HG03520 (cell line): ENCODE measurements around the gene GPC5.

Experiments
- ATAC-seq: cut with Tn5 transposase; IDR thresholded peaks from one replicate; pipeline ENCODE4 v1.9.1; 2021; ENCODE audit warnings: mild to moderate bottlenecking, moderate library complexity; ENCODE audit not compliant: unreplicated experiment

The GPC5 gene

DNA sequence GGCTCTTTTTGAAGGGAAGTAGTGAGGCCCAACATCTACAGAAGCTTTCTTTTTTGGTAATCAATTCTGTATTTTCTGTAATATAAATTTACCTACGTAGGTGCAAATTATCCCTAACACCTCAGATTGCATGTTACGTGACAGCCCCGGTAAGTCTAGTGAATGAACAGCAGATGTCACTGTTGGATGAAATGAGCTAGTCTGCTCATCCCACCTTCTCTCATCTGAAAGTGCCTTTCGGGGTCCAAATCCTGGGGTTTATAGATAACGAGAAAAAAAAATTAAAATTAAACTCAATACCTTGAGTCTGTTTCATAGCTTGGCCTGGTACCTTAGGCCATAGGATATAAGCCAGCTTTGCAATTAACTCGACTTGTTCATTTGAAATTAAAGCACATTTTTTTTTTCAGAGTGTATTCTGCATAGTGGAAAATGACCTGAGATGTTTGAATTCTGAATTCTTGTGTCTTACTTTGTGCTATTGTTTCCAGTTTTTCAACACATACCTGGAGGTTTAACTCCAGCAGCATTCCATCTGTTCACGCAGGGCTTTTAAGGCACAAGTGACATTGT lies 548.2 kb downstream of the GPC5 start:
- no peak for ATAC-seq

DNA sequence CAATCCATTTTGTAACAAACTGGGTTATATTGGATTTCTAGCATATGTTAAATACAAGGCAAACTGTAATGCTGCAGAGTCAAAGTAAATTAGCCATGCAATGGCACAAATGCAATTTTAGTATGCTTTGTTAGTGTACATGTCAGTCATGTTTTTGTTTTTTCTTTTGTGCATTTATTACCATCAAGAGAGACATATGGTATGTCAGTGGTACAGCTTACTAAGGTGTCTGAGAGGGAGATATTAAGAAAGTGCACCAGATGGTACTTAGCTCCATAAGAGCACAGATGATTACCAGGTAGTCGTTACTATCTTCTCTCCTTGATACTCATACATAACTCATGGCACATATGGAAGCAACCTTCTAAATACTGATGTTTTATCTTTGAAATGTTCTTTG lies 550.3 kb downstream of the GPC5 start:
- no peak for ATAC-seq

DNA sequence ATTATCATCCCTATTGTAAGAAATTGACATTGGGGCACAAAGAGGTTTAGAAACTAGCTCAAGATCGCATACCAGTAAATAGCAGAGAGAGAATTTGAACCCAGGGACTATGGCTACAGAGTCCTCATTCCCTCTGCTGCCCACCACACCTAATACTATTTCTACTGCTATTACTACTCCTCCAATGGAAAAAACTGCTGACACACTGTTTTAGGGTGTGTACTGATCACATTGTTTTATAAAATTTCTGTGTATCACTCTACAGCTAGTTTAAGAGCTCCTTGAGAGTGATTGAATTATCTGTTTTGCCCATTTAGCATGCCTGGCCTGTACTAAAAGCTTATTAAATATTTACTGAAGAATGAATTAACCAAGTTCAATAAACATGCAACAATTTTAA lies 552.4 kb downstream of the GPC5 start:
- no peak for ATAC-seq

DNA sequence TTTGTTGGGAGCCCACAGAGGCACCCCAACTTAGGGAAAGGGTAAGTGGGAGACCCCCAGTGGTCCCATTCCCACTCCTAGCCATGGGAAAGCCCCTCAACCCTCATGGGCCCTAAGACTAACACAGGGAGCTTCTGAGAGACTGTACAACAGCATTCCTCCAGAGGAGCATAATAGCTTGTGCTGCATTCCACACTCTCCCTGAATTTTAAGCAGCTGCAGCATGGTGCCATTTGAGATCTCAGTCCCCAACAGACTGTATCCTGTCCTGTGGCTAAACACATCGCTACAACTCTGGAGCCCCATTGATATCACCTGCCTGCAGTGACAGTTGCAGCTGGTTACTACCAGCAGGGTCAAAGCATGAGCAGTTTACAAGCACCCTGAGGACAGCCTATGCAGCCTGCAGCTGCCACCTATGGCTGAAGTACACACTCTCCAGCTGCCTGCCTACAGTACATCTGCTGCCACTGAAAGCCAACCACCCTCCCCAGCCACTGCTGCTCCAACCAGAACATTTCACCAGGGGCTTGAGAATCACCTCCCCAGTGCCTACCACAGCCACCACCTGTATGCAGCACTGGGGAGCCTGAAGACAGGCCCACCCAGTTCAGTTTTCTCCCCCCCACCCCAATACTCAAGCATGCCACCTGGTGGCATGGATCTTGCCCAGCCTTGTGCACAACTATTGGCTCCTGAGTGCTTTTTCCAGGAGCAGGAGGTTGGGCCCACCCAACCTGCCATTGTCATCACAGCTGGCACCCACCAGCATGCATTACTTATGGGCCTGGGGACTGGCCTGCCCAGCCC lies 557.3 kb downstream of the GPC5 start:
- ATAC-seq: no peak

DNA sequence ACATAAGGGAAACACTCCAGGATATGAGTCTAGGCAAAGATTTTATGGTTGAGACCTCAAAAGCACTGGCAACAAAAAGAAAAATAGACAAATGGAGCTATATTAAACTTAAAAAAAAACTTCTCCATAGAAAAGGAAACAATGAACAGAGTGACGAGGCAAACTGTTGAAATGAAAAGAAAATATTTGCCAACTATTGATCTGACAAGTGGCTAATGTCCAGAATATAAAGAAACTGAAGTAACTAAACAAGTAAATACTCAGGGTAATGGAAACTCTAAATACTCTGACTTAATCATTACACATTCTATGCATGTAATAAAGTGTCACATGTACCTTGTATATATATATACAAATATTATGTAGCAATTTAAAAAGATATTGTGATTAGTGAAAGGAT lies 562.5 kb downstream of the GPC5 start:
- ATAC-seq: no peak

DNA sequence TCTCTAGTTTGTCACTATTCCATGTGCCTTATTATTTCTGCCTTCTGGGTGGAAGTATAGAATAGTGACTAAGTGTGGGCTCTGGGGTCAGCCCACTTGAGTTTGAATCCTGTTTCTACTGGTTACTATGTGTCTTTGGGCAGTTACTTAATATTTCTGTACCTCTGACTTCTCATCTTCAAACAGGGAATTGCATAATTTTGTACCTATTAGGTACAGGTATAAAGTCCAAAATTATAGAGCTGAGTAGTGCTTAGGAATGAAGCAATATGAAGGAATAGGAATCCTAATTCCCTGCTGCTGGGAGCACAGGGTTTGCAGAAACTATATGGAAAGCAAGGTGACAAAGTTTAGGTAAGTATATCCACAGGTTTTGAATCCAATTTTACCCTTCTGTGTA lies 564.5 kb downstream of the GPC5 start:
- ATAC-seq: no peak

DNA sequence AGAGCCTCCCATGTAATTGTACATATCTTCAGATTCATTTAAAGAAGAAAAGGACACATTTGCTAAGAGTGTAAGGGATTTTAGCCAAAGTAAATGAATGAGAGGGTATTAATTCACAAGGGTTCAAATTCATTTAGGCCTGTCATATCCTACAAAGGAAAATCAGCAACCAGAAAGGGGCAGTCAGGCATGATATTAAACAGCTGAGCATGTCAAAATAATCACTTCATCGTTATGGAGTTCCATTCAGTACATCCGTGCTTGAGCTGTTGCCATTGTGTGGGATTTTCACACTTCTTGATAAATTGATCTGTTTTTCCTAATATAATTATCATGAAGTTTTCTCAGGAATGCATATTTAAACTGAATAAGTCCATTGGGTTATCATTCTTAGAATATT lies 567.1 kb downstream of the GPC5 start:
- ATAC-seq: no peak

DNA sequence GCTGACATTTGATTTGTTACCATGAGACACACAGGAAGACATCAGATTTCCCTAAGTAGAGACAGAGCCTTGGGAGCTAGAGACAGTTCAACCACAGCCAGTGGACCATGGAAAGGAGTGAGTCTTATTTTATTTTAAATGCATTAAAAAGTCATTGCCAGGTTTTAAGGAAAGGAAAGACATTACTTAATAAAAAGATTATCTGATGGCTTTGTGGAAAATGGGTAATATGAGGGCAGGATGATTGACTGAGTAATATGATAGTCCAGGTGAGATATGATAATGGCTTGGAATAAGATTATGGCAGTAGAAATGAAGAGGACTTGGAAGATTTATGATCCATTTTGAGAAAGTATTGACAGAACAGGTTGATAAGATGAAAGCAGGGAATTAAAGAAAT lies 580.1 kb downstream of the GPC5 start:
- ATAC-seq: no peak

DNA sequence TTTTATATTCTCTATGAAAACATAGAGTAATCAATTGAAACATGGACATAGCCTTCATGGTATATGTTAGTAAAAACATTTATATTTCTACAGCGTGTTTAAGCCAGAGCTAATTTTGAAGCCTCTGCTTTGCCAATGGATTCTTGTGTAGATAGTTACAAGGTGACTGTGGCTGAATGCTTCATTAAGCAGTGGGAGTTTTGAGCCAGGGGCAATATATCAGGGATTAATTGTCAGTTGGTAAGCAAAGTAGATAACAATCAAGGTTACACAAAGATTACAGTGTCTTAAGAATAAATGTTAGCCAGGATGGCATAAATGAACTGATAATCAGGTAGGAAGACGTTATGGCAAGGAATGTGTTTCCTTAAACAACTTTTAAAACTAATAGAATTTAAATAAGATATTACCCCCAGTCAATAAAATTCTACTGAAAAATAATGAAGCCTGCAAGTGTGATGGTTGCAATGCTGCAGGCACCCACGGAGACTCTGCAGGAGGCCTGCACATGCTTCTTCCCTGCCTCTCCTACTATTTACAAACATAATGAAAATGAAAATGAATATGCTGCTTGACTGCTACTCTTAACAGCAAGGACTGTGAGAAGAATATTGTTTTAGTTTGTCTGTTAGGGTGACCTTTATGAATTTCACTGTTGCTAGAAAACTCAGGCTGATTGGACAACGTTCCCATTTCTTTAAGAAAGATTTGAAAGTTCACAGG lies 588.5 kb downstream of the GPC5 start:
- no peak for ATAC-seq

DNA sequence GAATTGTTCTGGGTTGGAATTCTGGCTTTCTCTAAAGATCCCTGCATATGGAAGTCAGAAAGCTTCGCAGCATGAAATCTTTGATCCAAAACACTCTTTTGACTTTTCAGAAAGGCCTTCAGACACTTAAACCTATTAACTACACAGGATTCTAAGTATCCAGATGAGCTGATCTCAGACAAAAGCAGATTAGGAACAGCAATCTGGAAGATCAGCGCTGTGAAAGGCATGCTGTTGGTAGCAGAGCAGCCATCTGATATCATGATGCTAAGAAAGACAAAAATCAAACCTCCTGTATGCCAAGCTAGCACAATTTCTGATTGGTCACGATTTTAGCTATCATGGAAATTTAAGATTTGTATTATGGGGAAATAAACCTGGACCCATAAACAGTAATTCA lies 589.9 kb downstream of the GPC5 start:
- ATAC-seq: no peak

DNA sequence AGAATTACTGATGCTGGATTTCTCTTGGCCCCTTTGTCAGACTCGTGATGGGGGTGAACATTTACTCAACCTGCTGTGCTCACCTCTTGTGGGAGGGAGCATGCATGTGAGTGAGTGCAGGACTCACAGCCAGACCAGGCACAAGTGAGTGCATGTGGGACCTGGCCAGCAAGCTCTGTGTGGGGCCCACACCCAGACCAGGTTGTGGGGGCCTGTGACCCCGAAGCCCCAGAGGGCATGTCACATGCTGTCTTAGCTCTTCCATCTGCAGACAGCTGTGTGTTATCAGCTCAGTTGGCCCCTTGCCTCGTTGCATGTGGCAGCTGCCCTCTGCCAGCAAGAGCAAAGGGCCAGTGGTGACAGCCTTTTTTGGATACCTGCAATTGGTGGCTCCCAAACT lies 614.4 kb downstream of the GPC5 start:
- ATAC-seq: no peak

DNA sequence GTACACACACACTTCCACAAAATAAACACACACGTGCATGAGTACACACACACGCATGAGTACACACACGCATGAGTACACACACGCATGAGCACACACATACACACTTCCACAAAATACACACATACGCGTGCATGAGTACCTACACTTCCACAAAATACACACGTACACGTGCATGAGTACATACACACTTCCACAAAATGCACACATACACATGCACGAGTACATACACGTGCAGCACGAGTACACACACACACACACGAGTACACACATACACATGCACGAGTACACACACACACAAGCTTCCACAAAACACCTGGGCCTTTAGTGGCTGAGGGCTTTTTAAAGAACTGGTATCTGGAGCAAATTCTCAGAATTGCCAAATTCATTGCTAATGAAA lies 619.3 kb downstream of the GPC5 start:
- ATAC-seq: no peak

DNA sequence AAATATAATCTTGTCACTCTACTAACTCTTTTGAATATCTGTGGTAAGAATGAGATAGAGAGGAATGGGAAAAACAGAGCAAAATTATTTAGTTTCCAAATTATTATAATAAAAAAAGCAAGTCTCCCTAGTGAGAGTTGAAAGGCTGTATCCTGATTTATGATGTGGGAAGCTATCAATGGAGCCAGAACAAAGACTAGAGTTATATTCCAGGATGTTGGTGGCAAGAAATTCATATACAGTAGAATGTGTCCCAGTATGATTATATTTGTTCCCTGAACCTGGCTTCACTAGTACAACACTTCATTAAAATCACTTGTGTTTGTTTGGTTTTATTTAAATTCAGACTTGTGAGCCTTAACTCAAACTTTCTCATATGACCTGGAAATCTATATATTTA lies 630.3 kb downstream of the GPC5 start:
- no peak for ATAC-seq

DNA sequence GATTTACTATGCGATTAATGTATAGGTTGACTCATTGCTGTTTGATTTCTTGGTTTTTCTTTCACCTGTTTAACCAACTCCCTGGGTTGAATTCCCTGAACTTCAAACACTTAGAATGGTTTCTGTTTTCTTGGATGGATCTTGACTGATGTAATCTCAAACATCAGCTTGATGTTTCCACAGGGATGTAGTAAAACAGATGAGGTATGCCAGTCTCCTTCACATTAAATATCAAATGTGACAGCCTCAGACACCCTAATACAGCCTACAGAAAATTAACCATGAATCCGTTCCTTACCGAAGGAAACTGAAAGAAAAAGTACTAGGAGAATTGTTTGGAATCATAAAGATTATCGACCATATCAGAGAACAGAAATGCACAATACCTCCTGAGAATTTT lies 631.2 kb downstream of the GPC5 start:
- no peak for ATAC-seq

DNA sequence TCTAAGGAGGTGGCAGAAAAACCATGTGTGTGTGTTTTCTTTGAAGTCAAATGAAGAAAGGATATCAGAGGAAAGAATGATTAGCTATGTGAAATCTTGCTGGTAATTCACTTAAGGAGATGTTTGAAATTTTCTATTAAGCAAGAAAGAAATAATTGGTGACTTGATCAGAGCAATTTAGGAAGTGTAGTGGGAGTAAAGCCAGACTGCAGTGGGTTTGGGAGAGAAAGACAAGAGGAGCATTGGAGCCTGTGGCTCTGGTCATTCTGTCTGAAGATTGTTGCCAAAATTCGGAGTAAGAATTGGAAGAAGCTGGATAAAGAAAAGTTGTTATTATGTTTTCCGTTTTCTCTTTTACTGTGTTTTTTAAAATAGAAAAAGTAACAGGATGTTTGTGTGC lies 640.5 kb downstream of the GPC5 start:
- ATAC-seq: no peak

DNA sequence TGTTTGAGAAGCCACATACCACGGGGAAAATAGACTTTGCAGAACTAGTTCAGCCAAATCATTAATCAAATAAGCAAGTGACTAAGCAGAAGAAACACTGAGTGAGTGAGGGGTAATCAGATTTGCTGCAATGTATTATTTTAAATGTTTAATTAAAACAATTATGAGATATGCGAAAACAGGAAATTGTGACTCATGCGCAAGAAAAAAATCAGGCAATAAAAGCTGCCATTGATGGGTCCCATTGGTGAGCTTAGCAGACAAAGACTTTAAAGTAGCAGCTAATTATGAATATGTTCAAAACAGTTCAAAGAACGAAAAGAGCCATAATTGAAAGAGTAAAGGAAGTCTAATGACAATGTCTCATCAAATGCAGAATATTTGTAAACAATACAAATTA lies 644.1 kb downstream of the GPC5 start:
- no peak for ATAC-seq

DNA sequence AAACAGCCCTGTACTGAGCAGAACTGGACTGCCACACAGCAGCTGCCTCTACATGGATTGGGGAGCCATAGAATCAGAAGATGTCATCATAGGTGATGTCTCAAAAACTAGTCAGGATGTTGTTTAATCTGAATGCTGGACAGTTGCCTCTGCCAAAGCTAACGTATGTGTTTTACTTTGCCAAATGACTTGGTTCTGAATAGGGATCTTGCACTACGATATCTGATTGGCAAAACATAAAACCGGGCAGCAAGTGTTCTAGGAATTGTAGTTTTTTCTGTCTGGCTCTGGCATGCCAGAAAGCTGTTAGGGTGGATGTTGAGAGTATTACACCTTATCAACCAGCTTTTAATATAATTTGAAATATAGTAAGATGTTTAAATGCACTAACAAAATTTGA lies 645.9 kb downstream of the GPC5 start:
- ATAC-seq: no peak

DNA sequence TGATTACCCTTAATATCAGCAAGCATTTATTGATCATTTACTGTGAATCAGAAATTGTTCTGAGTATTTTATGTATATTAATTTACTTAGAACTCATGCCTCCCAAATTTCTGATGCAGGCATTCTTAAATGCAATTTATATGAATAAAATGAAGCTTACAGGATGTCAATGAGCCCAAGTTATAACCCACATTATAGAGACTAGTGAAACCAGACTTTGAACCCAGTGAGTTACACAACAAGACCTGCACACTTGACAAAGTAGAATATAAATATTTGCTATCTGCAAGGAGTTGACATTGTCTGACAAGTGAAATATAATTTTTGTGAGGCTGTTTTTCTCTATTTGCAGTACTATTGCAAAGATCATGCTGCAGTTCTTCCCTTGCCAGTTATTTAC lies 656.0 kb downstream of the GPC5 start:
- no peak for ATAC-seq

DNA sequence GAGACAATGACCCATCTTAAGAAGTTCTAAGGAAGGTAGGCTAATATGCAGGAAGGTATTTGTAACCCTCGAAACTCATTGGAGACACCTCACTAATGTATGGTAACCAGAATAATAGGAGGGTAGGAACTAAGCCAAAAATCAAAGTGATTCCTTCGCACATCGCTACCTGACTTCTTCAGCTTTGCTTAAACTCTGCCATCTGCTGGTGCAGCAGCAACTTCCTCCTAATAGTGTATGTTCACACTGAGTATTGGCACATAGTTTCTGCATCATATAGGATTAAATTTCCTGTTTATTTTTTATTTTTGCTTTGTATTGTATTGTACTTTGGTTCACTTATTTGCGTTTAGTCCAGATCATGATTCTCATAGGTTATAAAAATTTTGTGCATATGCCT lies 676.2 kb downstream of the GPC5 start:
- ATAC-seq: no peak

DNA sequence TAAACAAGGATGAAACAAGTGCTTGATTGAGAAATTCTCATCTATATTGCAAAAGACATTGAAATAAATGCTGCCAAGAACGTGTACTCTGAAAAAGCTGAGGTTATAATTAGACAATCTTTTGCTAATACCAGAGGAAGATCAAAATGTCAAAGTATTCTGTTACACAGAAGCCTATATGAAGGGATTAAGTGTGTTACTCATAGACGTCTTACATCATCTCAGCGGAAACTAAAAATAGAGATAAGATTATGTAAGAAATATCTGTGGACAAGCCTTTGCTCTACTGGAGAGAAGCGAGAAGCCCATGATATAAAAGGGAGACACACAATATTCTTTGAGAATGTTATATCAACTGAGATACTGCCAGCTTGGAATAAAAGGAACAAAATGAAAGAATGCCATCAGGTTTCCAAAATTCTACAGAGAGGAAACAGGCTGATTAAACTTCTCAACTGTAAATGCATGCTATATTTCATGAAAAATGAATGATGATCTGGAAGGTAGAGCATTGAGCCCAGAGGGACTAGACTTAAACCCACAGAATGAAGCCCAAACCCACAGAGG lies 699.0 kb downstream of the GPC5 start:
- ATAC-seq: no peak

DNA sequence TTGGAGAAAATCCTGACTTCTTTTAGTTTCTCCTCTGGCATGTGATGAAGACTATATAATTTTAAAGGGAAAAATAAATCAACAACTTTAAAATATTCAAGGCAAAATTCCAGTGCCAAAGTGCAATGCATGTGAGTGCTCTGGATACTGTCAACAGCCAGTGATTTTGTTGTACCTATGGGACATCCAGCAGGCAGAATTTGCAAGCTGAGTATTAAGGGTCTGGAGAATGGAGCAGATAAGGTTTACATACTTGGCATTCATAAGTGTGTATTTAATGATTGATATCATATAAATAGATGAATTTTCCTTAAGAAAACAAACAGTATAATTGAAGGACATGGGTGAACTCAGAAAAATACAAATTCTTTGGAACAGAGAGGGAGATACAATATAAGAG lies 703.4 kb downstream of the GPC5 start:
- ATAC-seq: no peak

DNA sequence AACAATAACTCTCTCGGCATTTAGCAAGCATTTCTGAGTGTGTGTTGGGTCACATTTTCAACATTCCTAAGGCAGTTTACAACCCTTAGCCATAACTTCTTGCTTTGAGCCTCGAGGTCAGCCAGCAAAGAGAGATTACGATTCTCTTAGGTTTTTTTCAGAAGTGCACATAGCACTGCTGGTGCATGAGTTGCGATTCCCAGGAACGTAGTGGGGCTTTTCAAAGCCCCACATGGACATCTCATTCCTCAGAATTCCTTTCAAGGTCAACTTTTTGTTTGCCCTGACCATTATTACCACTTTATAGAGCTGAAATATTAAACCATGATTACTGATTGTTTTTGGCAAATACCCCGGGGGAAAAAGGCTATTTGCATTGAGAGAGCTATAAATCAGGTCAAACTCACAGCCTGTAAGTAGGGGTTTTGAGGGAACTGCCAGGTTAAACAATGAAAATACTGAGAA lies 705.3 kb downstream of the GPC5 start:
- ATAC-seq: no peak
